Myocyte (in vitro differentiated cells): Measurements from ENCODE around the gene PARD3B. TPM values are rescaled to one million over a fixed set of nuclear protein-coding genes. Genes with fewer than 3 reads are reported as not detected.

Experiments used
- DNase-seq: peaks from one replicate; pipeline ENCODE4 v3.0.0-alpha.2; 2012; ENCODE audit warnings: low read depth
- total RNA-seq: library from RNA; depleted of rRNA; stranded (reverse); fragments of >200 nt; gene quantifications from 2 replicates; pipeline ENCODE4 v1.2.3, GENCODE V29; 2014

Gene PARD3B
- total RNA-seq, 1 donor from 2014 or later: 7.2 TPM

DNA sequence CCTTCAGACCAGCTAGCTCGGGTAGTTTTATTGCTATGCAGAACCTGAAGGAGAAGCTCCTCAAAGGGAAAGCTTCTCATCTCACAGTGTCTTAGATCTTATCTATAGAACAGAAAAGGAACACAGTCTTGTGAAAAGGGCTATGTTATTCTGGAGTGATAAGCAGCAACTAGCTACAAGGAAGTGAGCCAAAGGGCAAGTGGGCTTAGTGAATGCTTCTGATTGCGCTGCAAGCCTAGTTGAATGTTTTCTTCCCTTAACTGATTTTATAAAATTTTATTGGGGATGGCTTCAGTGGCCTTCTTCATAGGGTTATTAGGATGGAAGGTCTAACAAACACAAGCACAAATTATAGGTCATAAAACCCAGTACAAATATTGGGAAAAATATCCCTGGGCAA, 400.1 kb downstream of the PARD3B start:
- no peak for DNase-seq

DNA sequence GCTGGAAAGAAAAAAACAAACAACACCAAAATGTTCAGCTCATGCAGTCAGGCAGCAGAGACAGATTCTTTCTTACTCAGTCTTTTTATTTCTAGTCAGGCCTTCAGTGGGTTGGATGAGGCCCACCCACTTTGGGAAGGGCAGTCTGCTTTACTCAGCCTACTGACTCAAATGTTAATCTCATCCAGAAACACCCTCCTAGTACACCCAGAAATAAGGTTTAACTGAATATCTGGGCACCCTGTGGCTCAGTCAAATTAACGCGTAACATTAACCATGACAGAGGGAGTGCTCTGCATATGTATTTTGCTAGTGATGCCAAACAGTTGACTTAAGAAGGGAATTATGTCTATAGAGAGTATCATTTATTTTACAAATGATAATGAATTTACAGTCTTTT, 401.6 kb downstream of the PARD3B start:
- no peak for DNase-seq

DNA sequence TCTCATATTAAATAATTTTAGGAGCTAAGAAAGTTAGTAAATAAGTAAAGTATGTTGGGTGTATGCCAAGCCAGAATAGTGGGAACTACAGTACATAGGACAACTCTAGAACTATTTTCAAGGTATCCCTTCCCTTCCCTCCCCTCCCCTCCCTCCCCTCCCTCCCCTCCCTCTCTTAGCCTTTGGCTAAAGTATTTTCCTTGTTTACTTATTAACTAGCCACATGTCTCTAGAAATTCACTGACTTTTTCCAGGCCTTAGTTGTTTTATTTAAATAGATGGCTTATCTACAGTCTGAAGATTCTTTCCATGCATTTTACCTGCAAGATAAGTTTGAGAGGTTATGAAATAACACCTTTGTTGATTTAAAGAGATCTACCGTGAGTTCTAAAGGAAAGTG, 402.1 kb downstream of the PARD3B start:
- DNase-seq: no peak

DNA sequence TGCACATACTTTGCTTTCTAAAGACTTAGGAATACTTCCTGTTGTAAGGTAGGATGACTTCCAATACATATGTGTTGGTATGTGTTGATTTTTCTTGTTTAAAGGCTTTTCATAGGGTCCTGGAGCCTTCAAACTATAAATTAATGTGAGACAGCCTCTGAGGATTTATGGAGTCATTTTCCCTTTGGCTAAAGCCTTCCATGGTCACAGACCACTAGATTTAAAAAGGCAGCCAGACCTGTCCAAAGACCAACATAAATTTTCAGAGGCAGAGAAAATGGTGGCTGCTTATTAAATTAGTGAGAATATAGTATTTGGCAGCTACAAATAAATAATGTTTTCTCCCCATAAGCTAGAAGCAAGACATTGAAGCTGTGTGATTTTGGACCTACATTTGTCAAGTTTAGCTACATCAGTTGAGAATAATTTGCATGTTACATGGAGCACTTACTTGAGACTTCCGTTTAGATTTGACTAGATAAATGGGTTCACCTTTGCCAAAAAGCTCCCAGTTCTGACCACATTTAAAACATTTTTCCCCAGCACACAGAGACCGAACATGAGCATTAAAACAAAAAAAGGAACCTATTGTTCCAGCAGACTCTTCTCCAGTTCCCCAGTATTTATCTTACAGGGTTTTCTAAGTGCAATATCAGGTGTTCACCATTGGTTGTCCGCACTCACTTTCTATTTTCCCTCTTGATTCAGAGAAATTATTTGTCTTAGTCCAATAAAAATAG, 402.9 kb downstream of the PARD3B start:
- no peak for DNase-seq

DNA sequence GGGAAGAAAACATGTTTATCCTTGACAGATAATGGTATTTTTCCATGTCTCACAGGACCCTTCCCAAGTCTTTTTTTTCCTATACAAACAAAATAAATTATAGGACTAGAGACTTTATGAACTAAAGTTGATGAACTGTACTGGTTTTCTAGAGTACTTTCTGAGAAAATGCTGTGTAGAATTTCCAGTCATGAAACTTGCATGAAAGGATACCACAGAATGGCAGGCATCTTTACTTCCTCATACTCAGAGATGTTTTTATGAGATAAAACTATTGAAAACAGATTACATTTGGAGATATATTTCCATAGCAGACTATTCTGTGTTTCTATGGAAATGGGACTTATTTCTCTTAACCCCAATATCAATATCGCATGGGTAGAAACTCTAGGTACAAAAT, 403.5 kb downstream of the PARD3B start:
- DNase-seq: no peak

DNA sequence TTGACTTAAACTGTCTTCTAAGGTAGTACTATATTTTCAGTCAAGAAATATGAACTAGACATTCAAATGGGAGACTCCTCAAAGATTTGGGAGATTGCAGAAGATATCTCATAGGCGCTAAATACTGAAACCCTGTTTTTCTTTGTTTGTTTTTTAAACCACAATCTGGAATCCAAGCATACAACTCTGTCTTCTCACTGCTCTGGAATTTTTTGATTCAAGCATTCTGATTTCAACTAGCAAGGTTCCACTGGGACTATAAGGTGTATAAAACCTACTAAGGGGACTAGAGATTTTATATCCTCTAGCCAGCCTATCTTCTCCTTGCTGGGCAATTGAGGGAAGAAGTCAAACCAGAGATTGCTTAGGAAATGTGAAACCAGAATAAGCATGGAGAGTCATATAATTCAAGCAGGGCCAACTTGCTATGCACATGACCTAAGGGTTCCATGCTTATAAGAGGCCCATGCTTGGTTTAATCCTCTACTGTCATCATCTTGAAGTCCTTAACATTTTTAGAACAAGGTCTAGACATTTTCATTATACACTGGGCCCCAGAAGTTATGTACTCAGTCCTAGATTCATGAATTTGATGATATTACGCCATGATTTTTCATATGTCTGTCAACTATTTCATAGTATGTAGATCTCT, 405.5 kb downstream of the PARD3B start:
- DNase-seq: peak; percentile 21

DNA sequence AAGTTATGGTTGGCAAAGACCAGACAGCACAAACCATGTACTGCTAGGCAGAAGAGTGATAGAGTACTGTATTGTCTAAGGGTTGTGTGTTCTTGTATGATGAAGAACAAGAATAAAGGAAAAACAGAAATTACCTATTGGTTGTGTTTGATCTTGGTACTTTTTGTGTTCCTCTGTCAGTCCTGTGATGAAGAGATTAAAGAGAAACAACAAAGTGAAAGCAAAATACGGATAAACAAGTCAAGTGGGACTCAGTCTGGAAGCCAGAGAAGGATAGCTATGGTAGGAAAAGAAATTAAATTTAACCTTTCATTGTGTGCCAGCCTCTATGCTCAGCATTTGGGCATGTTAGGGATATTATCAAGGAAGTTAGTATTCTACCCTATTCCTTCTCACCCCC, 413.1 kb downstream of the PARD3B start:
- DNase-seq: no peak

DNA sequence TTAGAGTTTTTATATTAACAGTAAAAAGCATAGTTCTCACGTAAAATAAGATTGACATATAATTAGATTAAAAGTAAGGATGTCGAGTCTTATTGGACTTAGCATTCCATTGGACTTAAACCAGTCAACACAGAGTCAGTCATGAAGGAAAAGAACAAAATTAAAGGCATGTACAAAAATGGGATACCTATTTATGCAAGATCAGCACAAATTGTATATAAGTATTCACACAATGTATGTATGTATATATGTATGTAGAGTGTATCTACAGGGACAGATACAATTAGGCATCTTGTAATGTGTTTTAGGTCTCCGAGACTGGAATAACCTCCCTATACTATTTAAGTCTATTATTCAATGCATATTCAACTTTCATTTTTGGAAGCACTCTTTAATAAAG, 419.1 kb downstream of the PARD3B start:
- DNase-seq: no peak

DNA sequence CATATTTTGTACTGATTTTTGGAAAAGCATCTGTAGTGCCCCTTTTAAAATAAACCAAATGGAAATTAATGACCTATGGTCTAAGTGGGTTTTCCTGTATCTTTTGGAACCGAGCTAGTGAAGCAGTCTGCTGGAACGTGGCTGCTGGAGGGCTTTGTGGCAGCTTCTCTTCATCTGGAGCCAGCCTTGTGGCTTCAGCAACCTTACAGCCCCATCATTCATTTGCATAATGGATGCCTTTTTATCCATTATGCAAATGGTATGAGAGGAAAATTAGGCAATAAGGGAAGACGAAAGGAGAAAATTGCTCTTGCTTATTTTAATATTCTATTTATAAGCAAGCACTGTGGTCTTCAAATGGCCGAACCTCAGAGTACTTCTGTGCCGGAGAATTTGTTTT, 421.0 kb downstream of the PARD3B start:
- no peak for DNase-seq

DNA sequence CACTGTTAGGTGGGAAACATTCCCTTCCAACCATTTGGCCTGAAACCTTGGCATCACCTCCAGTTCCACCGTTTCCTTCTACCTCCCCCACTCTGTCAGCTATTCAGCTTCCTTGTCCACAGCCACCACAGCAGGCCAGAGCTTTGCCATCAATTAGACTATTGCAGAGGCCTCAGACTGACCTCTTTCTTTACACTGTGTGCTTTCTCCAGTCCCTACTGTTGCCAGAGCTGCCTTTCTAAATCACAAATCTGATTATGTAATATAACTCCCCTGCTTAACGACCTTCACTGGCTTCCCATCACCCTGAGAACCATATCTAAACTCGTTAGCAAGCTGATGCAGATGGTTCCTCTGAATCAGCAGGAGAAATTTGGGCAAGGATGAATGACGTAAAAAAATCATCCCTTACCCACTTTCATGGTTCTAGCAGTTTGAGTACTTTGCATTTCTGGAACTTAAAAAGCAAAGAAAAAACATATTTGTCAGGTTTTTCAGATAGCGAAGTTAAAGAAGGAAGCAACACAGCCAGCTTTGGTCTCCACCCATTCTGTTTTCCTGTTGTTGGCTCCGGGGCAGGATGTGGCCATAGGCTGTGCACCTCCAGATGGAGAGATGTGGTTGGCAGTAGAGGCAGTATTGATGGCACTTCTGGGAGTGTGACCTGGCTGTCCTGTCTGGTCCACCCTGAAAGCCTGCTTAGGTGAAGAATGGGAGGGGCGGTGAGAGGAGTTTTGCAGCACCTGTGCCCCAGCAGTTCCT, 422.1 kb downstream of the PARD3B start:
- no peak for DNase-seq

DNA sequence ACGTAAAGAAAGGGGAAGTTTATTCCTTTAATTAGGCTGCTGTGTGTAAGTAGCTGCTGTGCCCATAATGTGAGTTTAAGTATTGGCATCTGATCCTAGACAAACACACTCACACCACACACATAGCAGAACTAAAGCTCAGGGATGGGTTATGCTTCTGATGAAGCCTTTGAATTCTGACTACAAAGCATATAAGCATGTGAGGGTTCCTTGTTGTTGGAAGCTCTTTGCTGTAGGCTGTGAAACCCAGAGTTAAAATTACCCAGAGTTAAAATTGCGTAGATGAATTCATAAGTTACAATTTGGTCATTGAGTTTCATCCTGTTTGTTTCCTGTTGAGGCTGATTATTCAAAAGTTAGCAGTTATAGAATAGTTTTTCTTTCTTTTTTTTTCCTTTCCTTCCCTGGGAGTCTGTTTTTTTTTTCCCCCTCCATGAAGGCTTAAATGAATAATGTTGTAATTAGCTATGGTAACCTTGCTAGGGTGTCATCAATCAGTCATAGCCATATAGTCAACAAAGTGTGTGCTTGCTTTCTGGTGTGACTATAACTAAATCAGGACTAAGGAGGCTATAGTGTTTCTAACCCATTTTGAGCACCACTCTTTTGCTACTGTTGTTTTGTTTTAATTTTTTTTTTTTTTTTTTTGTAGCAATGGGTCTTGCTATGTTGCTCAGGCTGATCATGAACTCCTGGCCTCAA, 426.1 kb downstream of the PARD3B start:
- DNase-seq: no peak

DNA sequence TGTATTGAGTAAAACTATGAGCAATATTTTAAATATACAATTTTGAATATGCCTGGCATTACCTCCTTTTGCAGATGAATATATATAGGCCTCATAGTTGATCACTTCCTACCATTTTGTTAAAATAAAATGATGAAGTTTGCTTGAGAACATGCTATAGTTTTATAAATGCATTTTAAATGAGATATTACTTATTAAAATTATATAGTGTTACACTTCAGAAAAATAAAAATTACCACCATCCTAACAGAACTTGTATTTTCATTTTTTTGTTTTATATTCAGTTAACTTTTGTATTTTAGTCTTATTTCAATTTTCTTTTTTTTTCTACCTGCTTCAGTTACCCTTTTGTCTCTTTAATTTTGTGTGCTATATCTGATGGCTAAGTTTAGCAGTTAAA, 426.9 kb downstream of the PARD3B start:
- DNase-seq: no peak

DNA sequence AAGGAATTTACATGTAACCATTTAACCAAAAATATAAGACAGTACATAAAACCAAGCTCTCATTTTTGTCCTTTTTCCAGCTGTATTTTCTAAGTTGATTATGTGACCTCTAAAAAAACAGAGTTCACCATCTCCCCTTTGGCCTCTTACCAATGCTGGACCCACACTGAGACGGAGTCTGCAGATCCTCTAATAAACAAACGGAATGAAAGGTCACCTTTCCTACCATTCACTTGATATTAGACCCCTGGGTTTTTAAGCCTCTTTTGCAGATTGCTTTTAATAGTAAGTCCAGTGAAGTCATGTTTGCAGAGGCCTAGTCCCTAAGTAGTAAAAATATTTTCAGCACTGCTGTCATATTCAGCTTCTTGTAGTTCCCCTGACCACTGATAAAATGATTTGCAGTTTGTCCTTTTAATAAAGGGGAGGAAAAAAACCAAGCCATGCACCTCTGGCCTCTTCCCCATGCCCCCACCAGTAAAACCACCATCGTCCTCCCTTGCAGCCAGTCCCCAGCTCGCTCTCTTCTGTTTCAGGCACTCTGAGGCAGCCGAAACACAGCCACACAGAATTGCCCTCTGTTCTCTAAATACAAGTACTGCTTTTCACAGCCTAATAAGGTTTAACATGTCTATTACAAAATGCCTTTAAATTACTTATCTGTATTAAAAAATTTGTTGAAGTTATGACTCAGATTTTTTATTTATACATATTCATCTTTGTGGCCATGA, 427.5 kb downstream of the PARD3B start:
- no peak for DNase-seq

DNA sequence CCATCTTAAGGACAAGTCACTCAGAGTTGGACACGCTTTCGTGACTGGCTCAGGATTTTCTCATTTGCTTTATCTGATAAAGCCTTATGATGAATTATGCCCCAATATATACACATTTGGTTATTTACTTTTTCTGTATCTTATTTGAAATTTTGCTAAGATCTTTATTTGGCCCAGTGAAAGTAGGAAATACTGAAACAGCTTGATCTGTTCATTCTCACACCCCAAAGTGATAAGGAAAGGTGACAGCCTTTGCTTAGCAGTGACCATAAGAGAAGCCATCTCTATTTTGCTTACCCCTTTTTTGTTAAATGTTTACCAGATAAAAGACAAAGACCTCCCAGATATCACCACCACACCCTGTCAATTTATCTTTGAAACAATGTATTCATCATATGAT, 428.3 kb downstream of the PARD3B start:
- DNase-seq: no peak

DNA sequence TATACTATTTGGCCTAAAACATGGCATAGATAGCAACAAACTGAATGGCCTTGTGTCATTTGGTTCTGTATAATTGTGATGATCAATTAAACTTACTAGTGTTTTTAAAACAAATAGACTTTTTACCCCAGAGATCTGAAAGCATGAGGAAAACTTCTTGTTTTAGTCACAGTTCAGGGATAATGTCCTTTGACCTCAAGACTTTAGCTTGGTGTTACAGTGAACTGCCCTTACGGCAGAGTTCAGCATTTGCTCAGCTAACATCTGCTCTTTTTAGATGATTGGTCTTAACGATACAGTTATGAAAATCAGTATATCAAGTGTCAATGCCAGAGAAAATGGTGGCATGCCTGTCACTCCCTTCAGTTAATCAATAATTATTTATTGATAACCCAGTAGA, 429.2 kb downstream of the PARD3B start:
- DNase-seq: no peak

DNA sequence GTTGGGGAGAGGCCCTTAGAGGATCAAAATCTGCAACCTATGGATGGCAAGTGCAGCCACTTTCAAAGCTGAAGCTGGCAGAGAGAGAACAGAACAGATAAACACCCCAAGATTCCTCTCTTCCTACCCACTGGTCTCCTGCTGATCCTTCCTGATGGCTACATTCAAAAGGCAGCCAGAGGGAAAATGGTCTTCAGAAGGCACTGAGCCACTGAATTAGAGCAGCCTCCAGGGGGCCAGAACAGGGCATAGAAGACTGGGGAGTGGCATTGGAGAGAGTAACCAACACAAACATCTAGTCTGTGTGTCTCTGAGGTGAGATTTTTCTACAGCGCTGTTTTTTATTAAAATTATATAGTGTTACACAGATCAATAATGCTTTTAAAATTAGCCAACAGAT, 432.6 kb downstream of the PARD3B start:
- no peak for DNase-seq

DNA sequence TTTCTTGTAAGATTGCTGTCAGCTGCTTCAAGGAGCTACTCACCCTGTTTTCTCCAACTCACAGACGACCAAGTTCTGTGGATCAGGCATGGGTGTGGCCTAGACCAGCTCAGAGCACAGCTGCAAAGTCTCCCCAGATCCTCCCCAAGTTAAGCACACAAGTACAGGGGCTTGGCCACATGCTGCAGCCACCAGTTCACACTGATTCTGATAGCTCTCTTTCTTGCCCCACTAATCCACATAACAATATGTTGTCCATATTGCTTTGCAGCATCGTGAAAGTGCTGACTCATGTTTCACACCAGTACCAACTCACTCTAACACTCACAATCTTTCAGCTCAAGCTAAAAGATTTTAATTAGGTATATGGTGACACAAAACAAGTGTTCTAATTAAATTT, 437.0 kb downstream of the PARD3B start:
- peak; percentile 76 for DNase-seq

DNA sequence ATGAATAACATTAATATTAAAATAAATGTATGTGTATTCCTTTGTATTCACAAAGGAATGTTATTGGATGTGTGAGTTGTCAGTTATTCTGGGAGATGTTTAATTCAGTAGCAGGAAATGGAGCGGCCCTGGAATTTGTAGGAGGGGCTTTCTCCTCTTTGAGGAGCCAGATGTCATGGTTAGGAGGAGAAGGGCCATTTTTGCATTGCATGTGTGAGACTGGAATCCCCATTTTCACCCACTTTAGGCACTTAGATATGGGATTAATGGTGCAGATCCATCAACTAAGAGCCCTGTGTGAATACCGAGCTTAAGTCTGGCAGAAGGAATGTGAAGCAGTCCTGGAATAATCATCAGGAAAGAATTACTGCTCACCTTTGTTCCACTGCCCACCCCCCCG, 439.2 kb downstream of the PARD3B start:
- peak; percentile 30 for DNase-seq

DNA sequence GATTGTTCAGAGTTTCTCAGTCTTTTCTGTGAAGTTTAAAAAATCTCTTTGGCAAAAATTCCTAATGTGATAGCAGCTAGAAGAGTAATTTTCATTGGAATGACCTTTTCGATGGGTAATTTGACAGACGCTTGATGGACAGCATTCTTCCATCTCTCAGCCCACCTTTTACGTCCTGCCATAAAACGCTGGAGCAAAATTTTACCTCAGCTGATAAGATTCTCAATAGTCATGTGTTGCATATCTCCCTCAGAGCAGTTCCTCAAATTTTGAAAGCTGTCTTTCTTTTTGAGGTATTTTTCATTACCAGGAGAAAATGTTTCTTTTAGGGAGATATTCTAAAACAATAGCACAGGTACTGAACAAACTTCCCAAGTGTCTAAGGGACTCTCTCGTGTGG, 441.4 kb downstream of the PARD3B start:
- no peak for DNase-seq

DNA sequence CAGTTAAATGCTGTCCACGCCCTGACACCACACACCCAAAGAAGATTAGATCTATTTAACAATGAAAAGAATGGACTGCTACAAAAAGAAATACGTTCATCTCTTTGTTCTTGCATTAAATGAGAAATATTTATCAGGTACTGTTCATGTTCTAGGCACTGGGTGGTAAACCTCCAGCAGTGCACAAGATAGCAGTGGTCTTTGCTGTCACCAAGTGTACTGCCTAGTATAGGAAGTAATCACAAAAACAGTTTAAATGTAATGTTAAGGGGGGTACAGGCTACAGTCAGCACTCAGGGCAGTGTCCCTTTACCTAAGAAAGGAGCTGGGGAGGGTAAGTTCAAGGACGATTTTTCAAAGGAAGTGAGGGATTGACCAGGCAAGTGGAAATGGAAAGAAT, 443.6 kb downstream of the PARD3B start:
- DNase-seq: no peak

DNA sequence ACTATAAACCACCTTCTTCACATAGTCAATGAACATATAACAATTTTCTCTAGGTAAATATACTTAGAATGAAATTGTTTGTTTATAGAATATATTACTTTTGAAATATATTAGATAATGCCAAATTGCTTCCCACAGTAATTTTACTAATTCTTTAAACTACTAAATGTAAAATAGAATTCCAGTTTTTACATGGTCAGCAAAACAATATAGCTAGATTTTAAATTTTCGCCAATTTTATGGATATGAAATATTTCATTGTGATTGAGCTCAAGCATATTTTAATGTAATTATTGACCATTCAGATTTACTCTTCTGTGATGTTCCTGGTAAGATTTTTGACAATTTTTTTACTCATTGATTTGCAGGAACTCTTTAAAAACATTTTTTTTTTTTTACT, 444.6 kb downstream of the PARD3B start:
- no peak for DNase-seq
